Activated B cell treated with CpG ODN at 0.5 μM for 24 hours (primary cell): Measurements from ENCODE around the gene SEC61A1. TPM values are rescaled to one million over a fixed set of nuclear protein-coding genes. Genes with fewer than 3 reads are reported as not detected.

ENCODE experiments used
- ATAC-seq: fragments of 200-7000 bp; cut with Tn5 transposase; one replicate; pipeline ENCODE4 v1.10.0; 2021; ENCODE audit warnings: low read depth, mild to moderate bottlenecking, moderate library complexity
- CTCF ChIA-PET: fragments of 350-600 bp; sonication (Branson Sonifier 250); formaldehyde crosslinking; loops from one replicate; lab custom pipeline; 2021; ENCODE audit warnings: antibody characterized with exemption; lab: Charles Lee
- POLR2A ChIA-PET: fragments of 350-600 bp; sonication (Branson Sonifier 250); formaldehyde crosslinking; loops from one replicate; lab custom pipeline; 2021; ENCODE audit warnings: antibody characterized with exemption; lab: Charles Lee
- DNase-seq: peaks from one replicate; pipeline ENCODE4 v3.0.0; 2022
- H3K27ac Mint-ChIP-seq: one replicate; pipeline ENCODE4 v1.8.0; 2020; ENCODE audit warnings: mixed read lengths
- H3K27me3 Mint-ChIP-seq: one replicate; pipeline ENCODE4 v1.8.0; 2021; ENCODE audit warnings: mixed read lengths
- H3K36me3 Mint-ChIP-seq: one replicate; pipeline ENCODE4 v1.8.0; 2021; ENCODE audit warnings: low read depth, mixed read lengths
- H3K4me1 Mint-ChIP-seq: one replicate; pipeline ENCODE4 v1.8.0; 2021; ENCODE audit warnings: mixed read lengths
- H3K4me3 Mint-ChIP-seq: one replicate; pipeline ENCODE4 v1.8.0; 2020; ENCODE audit warnings: mild to moderate bottlenecking, mixed read lengths
- H3K9me3 Mint-ChIP-seq: one replicate; pipeline ENCODE4 v1.8.0; 2020; ENCODE audit warnings: mixed read lengths
- CTCF ChIP-seq: fragments of 200-600 bp; IDR thresholded peaks from one replicate; pipeline ENCODE4 v1.8.0; 2022; ENCODE audit warnings: antibody characterized with exemption, mild to moderate bottlenecking
- intact Hi-C: fragments of 100-400 bp; cut with micrococcal nuclease; formaldehyde crosslinking; loops from one replicate; pipeline ENCODE4 v1.15.1; 2024
- total RNA-seq: library from RNA; stranded (reverse); gene quantifications from 2 replicates; pipeline ENCODE4 v1.2.3, GENCODE V29; 2022

SEC61A1 gene
- total RNA-seq, 1 donor from 2014 or later = 84.0 TPM

GRCh38 chr3:128069271-128069670, 17.0 kb downstream of the SEC61A1 start:
- ChIA-PET POLR2A (no interaction called here), CTCF (interaction anchor here (1.0 to 1.1 kb wide), 3 partner anchors 10 to 64 kb away, joined by 3 read pairs; no protein-coding TSS in a partner anchor)
- ATAC-seq = no peak
- H3K4me1 Mint-ChIP-seq = no peaks in the 10 kb centered on the region
- no peak overlapping the region for H3K4me3 Mint-ChIP-seq
- H3K27me3 Mint-ChIP-seq = no peaks in the 10 kb centered on the region
- no peak for DNase-seq
- no peaks in the 10 kb centered on the region for H3K9me3 Mint-ChIP-seq
- no peak for TF ChIP-seq CTCF
- intact Hi-C loops = loop anchor here (2.0 kb wide), 1 partner anchor 14 kb away; no protein-coding TSS in a partner anchor
- H3K27ac Mint-ChIP-seq = no peak overlapping the region
- H3K36me3 Mint-ChIP-seq = peaks cover 72% of the 10 kb centered on the region

- intact Hi-C loops = no loop called here
- peaks cover 56% of the 10 kb centered on the region for H3K36me3 Mint-ChIP-seq
- DNase-seq (no peak), ATAC-seq (no peak)
- ChIA-PET CTCF (no interaction called here), POLR2A (no interaction called here)
- H3K27me3 Mint-ChIP-seq = no peaks in the 10 kb centered on the region
- TF ChIP-seq CTCF = no peak
- H3K4me3 Mint-ChIP-seq = no peak overlapping the region
- H3K27ac Mint-ChIP-seq = no peak overlapping the region
- no peaks in the 10 kb centered on the region for H3K9me3 Mint-ChIP-seq
- peaks cover 7% of the 10 kb centered on the region for H3K4me1 Mint-ChIP-seq
These were observed 18.8 kb downstream of the SEC61A1 start for GRCh38 chr3:128070898-128071591.

GRCh38 chr3:128071771-128072453, 19.7 kb downstream of the SEC61A1 start:
- DNase-seq (no peak), ATAC-seq (no peak)
- H3K9me3 Mint-ChIP-seq = no peaks in the 10 kb centered on the region
- intact Hi-C loops = no loop called here
- H3K27ac Mint-ChIP-seq = no peak overlapping the region
- H3K4me1 Mint-ChIP-seq = peaks cover 7% of the 10 kb centered on the region
- H3K36me3 Mint-ChIP-seq = peaks cover 47% of the 10 kb centered on the region
- CTCF ChIA-PET = no interaction called here
- POLR2A ChIA-PET = no interaction called here
- no peak for TF ChIP-seq CTCF
- no peak overlapping the region for H3K4me3 Mint-ChIP-seq
- no peaks in the 10 kb centered on the region for H3K27me3 Mint-ChIP-seq

- no peak for TF ChIP-seq CTCF
- ChIA-PET CTCF (interaction anchor here (1.5 kb wide), 1 partner anchor 61 kb away, joined by 7 read pairs; no protein-coding TSS in a partner anchor), POLR2A (no interaction called here)
- no peak for DNase-seq
- no peak overlapping the region for H3K27ac Mint-ChIP-seq
- intact Hi-C loops = no loop called here
- no peak for ATAC-seq
- H3K36me3 Mint-ChIP-seq = peaks cover 40% of the 10 kb centered on the region
- H3K4me3 Mint-ChIP-seq = no peak overlapping the region
- H3K9me3 Mint-ChIP-seq = no peaks in the 10 kb centered on the region
- no peaks in the 10 kb centered on the region for H3K27me3 Mint-ChIP-seq
- H3K4me1 Mint-ChIP-seq = peaks cover 11% of the 10 kb centered on the region
These were observed 20.4 kb downstream of the SEC61A1 start for GRCh38 chr3:128072454-128073184.
